Heart left ventricle (tissue), 16 donors: ENCODE data around the gene ATAD3B. TPM values are rescaled to one million over a fixed set of nuclear protein-coding genes. Genes with fewer than 3 reads are reported as not detected.
"Not testable (repeated sequence)": the region's sequence is repeated elsewhere in the genome, so short reads cannot be mapped to it uniquely, and the experiment has no call there.

Experiments
- ATAC-seq, 4 donors: fragments of 200-7000 bp; cut with Tn5 transposase; one replicate each; pipeline ENCODE4 v1.9.1; 2020 to 2022; ENCODE audit warnings: moderate library complexity in 4 of 4, mild to moderate bottlenecking in 3 of 4, moderate number of reproducible peaks in 1 of 4
- DNase-seq, 5 donors: peaks; one replicate each; pipeline ENCODE4 v3.0.0-alpha.2; 2020
- H3K27ac ChIP-seq, 12 donors: fragments of 200-600 bp; sonication (generic) in 4 of 12; one replicate each; pipeline versions ENCODE4 v1.5.0 to v1.8.0; 2016 to 2022; ENCODE audit warnings: mild to moderate bottlenecking in 2 of 12
- H3K27me3 ChIP-seq, 9 donors: fragments of 200-600 bp; sonication (generic) in 2 of 9; one replicate each; pipeline versions ENCODE4 v1.5.1 to v1.8.0; 2016 to 2022; ENCODE audit warnings: mild to moderate bottlenecking in 3 of 9
- H3K36me3 ChIP-seq, 9 donors: fragments of 200-600 bp; sonication (generic) in 2 of 9; one replicate each; pipeline versions ENCODE4 v1.5.0 to v1.8.0; 2018 to 2022; ENCODE audit warnings: mild to moderate bottlenecking in 2 of 9
- H3K4me1 ChIP-seq, 12 donors: fragments of 200-600 bp; sonication (generic) in 4 of 12; one replicate each; pipeline versions ENCODE4 v1.5.0 to v1.8.0; 2016 to 2022; ENCODE audit warnings: mild to moderate bottlenecking in 3 of 12
- H3K4me3 ChIP-seq, 12 donors: fragments of 200-600 bp; sonication (generic) in 4 of 12; one replicate each; pipeline versions ENCODE4 v1.5.0 to v1.8.0; 2017 to 2022; ENCODE audit warnings: mild to moderate bottlenecking in 9 of 12, moderate library complexity in 4 of 12
- H3K9me3 ChIP-seq, 12 donors: fragments of 200-600 bp; sonication (generic) in 4 of 12; one replicate each; pipeline versions ENCODE4 v1.5.0 to v1.8.0; 2016 to 2022; ENCODE audit warnings: mild to moderate bottlenecking in 1 of 12
- POLR2A ChIP-seq, 2 donors: fragments of 450-650 bp; IDR thresholded peaks; one replicate each; pipeline ENCODE4 v1.6.1; 2017; ENCODE audit warnings: antibody characterized with exemption in 2 of 2, mild to moderate bottlenecking in 2 of 2, moderate library complexity in 2 of 2
- WGBS, 4 donors: extraction: QIAGEN DNeasy Blood & Tissue Kit in 2 of 4; methylation state at CpG; one replicate each; pipeline versions ENCODE4 v1.1.5 to v1.1.7; 2013 to 2018; 5-methylcytosine and 5-hydroxymethylcytosine counted together
- intact Hi-C, 10 donors: fragments of 100-400 bp; cut with DNase I; formaldehyde crosslinking; loops; one replicate each; pipeline versions ENCODE4 v1.11.1 to v1.14.2; 2022
- polyA plus RNA-seq, 2 donors: library from polyadenylated mRNA; stranded (reverse); fragments of 200-250 nt; gene quantifications; one replicate each; pipeline ENCODE4 v1.2.3, GENCODE V29; 2013
- total RNA-seq, 9 donors: library from RNA; depleted of rRNA in 2 of 9; stranded (reverse); fragments of >200 nt in 2 of 9; fragmentation: NEBNext Ultra II Directional in 3 of 9; extraction: Animal tissue kit (Norgen Biotek cat#: 25700) in 3 of 9; gene quantifications; one replicate each; pipeline versions ENCODE4 v1.1.0 to v1.2.4, GENCODE V29; 2016 to 2023
- TF ChIP-seq, protein P1 (sequence below), 12 donors: fragments of 200-600 bp; sonication (generic) in 4 of 12; IDR thresholded peaks; one replicate each; pipeline versions ENCODE4 v1.5.0 to v1.8.0; 2018 to 2022; ENCODE audit warnings: antibody characterized with exemption in 12 of 12, mild to moderate bottlenecking in 5 of 12
- donor health status: ischemic (EF 13 %, LVEDD 7.1; RV severe dilation, severe dysfunction).
- donor health status: healthy with polysubstance abuse.
- donor health status: DM: no; HTN: yes; CAD: no.
- donor health status: DM: no; HTN: no; CAD: no.
- donor health status: ischemic (EF 25% LVEDD 6.9; RV normal size, moderate dysfunction).
- donor health status: ischemic (EF 25% LVEDD 5.7; RV mildly dilated, moderate dysfunction).
- donor health status: healthy.
- donor health status: DM: yes; HTN: yes; CAD: no.
- donor health status: ischemic (EF 35%, LVEDD 5.7; RV mildly dilated, moderate dysfunction).
- donor health status: nonischemic (EF 11% LVEDD 7.7; RV severe dilation, severe dysfunction).
- donor health status: DM: yes; HTN: yes; CAD: no.
- donor health status: PGD.
- donor health status: ischemic (EF 29% LVEDD 5.4; RV normal size, mild dysfunction).
- donor health status: nonischemic (EF 23%, LVEDD 6.1; RV moderate dilation, normal function).

ATAD3B gene
- total and polyA plus RNA-seq, 11 donors, result 2.2 to 15.6 (median 7.0) TPM

DNA sequence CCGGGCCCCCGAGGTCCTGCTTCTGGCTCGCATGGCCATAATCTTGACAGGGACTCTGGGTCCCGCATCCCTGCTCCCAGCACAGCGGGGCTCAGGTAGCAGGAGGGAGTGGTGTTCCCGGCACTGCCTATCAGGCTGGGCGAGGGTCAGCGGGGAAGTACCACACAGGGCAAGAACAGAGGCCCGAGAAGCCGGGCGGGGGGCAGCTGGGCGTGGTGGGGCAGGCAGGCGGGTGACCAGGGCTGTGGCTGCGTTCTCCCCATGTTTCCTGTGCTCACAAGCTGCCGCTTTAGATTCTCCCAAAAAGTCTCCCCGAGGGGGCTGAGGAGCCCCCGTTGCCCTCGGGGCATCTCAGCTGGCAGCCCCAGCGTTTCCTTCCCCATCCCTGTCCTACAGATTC, 18.3 kb downstream of the ATAD3B start:
- Histone ChIP-seq H3K4me1 (no peaks in the 10 kb centered on the region), H3K4me3 (no peak overlapping the region), H3K36me3 (peaks cover 0 to 83% (median 60%) of the 10 kb centered on the region in 9 donors), H3K27me3 (no peaks in the 10 kb centered on the region), H3K27ac (no peak overlapping the region), H3K9me3 (peaks cover 0 to 25% (median 8%) of the 10 kb centered on the region in 12 donors)
- 94 to 97% (median 96%) methylated on average over 15 to 19 of the region's 19 CpGs for WGBS, 4 donors
- ATAC-seq (no peak), DNase-seq (no peak)
- intact Hi-C loops, result loop anchor here in 1 of 10 donors (10.0 kb wide), 1 partner anchor 515 kb away; no protein-coding TSS in a partner anchor
- no peak for TF ChIP-seq POLR2A (IDR thresholded peaks at IDR 0.05)
- TF ChIP-seq, protein P1, sequence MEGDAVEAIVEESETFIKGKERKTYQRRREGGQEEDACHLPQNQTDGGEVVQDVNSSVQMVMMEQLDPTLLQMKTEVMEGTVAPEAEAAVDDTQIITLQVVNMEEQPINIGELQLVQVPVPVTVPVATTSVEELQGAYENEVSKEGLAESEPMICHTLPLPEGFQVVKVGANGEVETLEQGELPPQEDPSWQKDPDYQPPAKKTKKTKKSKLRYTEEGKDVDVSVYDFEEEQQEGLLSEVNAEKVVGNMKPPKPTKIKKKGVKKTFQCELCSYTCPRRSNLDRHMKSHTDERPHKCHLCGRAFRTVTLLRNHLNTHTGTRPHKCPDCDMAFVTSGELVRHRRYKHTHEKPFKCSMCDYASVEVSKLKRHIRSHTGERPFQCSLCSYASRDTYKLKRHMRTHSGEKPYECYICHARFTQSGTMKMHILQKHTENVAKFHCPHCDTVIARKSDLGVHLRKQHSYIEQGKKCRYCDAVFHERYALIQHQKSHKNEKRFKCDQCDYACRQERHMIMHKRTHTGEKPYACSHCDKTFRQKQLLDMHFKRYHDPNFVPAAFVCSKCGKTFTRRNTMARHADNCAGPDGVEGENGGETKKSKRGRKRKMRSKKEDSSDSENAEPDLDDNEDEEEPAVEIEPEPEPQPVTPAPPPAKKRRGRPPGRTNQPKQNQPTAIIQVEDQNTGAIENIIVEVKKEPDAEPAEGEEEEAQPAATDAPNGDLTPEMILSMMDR (IDR thresholded peaks at IDR 0.05), result no peak

GRCh38 chr1:1490633-1491230, 19.2 kb downstream of the ATAD3B start:
- DNase-seq (no peak), ATAC-seq (no peak)
- H3K36me3 ChIP-seq, result peaks cover 0 to 82% (median 61%) of the 10 kb centered on the region in 9 donors
- intact Hi-C loops, result loop anchor here in 1 of 10 donors (10.0 kb wide), 1 partner anchor 516 kb away; no protein-coding TSS in a partner anchor
- H3K9me3 ChIP-seq, result peaks cover 0 to 25% (median 8%) of the 10 kb centered on the region in 12 donors
- H3K27ac ChIP-seq, result no peak overlapping the region
- TF ChIP-seq, protein P1 (IDR thresholded peaks at IDR 0.05), result no peak
- TF ChIP-seq POLR2A (IDR thresholded peaks at IDR 0.05), result no peak
- WGBS, 4 donors, result 96 to 98% (median 97%) methylated on average over 12 to 21 of the region's 25 CpGs
- no peaks in the 10 kb centered on the region for H3K4me1 ChIP-seq
- H3K27me3 ChIP-seq, result no peaks in the 10 kb centered on the region
- H3K4me3 ChIP-seq, result no peak overlapping the region

DNA sequence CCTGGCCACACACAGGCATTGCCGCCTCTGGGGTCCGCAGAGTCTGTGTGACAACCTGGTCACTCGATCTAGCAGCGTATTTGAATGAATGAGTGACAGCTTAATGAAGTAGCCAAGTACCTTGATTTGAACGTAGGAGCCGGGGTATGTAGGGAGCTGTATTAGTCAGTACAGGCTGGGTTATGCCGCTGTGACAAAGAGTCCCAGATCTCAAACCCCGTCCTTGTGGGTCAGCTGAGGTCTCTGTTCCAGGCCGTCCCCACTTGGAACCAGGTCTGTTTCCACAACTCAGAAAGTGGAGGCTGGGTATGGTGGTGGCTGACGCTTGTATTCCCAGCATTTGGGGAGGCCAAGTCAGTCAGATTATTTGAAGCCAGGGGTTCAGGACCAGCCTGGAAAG, 20.0 kb downstream of the ATAD3B start:
- intact Hi-C loops, result loop anchor here in 1 of 10 donors (10.0 kb wide), 1 partner anchor 517 kb away; no protein-coding TSS in a partner anchor
- H3K9me3 ChIP-seq, result peaks cover 0 to 25% (median 8%) of the 10 kb centered on the region in 12 donors
- ATAC-seq, result no peak
- TF ChIP-seq, protein P1 (IDR thresholded peaks at IDR 0.05), result no peak
- no peak for TF ChIP-seq POLR2A (IDR thresholded peaks at IDR 0.05)
- peaks cover 0 to 81% (median 63%) of the 10 kb centered on the region in 9 donors for H3K36me3 ChIP-seq
- 97 to 100% (median 97%) methylated on average over 10 of the region's 10 CpGs for WGBS, 4 donors
- no peaks in the 10 kb centered on the region for H3K4me1 ChIP-seq
- DNase-seq, result no peak
- no peak overlapping the region for H3K4me3 ChIP-seq
- H3K27ac ChIP-seq, result no peak overlapping the region
- H3K27me3 ChIP-seq, result no peaks in the 10 kb centered on the region

DNA sequence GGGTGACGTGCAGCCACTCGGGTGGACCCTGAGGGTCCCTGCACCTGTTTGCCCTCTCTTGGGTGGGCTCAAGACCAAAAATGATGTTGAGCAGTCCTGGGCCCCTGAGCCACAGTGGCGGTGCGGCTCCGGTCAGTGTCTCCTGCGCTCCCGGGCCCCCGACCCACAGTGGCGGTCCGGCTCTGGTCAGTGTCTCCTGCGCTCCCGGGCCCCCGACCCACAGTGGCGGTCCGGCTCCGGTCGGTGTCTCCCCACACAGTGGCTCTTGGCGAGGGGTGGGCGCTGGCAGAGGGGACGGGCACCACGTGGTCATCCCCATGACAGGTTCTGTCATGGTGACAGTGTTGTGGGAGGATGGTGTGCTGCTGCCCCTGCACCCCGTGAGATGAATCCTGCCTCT, 22.7 kb downstream of the ATAD3B start:
- H3K9me3 ChIP-seq, result peaks cover 0 to 25% (median 8%) of the 10 kb centered on the region in 12 donors
- intact Hi-C loops, result loop anchor here in 1 of 10 donors (10.0 kb wide), 1 partner anchor 520 kb away; no protein-coding TSS in a partner anchor
- not testable (repeated sequence) for H3K4me3 ChIP-seq, H3K27me3 ChIP-seq, DNase-seq, H3K4me1 ChIP-seq, H3K27ac ChIP-seq, ATAC-seq
- WGBS, 4 donors, result 95 to 99% (median 96%) methylated on average over 8 to 22 of the region's 22 CpGs
- H3K36me3 ChIP-seq, result peaks cover 0 to 57% (median 43%) of the 10 kb centered on the region in 9 donors

DNA sequence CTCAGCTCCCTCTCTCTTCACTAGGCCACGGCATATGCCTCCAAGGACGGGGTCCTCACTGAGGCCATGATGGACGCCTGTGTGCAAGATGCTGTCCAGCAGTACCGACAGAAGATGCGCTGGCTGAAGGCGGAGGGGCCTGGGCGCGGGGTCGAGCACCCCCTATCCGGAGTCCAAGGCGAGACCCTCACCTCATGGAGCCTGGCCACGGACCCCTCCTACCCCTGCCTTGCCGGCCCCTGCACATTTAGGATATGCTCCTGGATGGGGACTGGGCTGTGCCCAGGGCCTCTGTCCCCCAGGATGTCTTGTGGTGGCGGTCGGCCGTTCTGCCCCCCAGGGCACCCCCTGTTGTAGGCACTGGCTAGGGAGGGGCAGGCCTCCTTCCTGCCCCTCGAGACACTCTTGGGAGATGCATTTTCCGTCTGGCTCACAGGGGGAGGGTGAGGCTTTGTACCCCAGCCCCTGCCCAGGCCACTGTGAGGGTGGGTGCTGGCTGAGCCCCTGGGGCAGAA, 24.0 kb downstream of the ATAD3B start:
- DNase-seq, H3K4me3 ChIP-seq, H3K4me1 ChIP-seq, H3K27me3 ChIP-seq, H3K27ac ChIP-seq: not testable (repeated sequence)
- intact Hi-C loops, result loop anchor here in 1 of 10 donors (10.0 kb wide), 1 partner anchor 521 kb away; no protein-coding TSS in a partner anchor
- 83 to 92% (median 90%) methylated on average over 13 to 18 of the region's 18 CpGs for WGBS, 4 donors
- ATAC-seq, result peak in 3 of 4 donors; percentile 9 to 37 (median 21)
- H3K36me3 ChIP-seq, result peaks cover 0 to 45% (median 31%) of the 10 kb centered on the region in 9 donors
- H3K9me3 ChIP-seq, result peaks cover 0 to 25% (median 8%) of the 10 kb centered on the region in 12 donors
